HG02759 (cell line): ENCODE results near the gene BSPRY.
"Not testable (repeated sequence)": the region's sequence is repeated elsewhere in the genome, so short reads cannot be mapped to it uniquely, and the experiment has no call there.

ENCODE experiments used
- ATAC-seq: cut with Tn5 transposase; IDR thresholded peaks from one replicate; pipeline ENCODE4 v1.9.1; 2021; ENCODE audit warnings: mild to moderate bottlenecking, moderate library complexity; ENCODE audit not compliant: unreplicated experiment

Gene BSPRY

DNA sequence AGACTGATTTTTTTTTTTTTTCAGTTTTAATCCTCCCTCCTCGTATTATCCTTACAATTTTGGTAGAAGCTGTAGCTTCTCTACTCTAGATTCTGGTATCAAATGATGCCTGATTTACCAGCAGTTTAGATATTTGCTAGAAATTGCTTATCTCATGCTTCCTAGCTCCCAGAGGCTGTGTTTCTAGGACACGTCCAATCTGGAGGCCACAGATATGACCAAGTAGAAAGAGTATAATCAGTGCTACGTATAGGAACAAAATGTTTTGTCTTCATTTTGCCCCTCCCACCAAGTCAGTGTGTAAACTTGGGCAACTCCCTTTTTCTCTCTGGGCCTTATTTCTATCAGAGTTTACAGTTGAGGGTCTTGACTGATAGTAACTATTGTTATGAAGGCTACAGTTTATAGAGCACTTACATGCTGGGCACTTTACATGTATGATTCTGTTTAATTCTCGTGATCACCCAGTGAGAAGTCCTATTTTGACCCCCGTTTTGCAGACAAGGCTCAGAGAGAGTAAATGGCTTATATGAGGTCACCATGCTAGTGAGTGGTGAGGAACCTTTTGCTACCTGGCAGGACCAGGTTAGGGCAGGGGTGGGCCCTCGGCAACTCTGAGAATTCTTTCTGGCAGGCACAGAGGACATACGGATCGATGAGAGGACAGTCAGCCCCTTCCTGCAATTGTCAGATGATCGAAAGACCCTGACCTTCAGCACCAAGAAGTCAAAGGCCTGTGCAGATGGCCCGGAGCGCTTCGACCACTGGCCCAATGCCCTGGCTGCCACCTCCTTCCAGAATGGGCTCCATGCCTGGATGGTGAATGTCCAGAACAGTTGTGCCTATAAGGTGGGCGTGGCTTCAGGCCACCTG, 19.9 kb downstream of the BSPRY start:
- no peak for ATAC-seq

DNA sequence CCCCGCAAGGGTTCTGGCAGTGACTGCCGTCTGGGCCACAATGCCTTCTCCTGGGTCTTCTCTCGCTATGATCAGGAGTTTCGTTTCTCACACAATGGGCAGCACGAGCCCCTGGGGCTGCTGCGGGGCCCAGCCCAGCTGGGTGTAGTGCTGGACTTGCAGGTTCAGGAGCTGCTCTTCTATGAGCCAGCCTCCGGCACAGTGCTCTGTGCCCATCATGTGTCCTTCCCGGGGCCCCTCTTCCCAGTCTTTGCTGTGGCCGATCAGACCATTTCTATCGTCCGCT, 20.5 kb downstream of the BSPRY start:
- ATAC-seq, result no peak

DNA sequence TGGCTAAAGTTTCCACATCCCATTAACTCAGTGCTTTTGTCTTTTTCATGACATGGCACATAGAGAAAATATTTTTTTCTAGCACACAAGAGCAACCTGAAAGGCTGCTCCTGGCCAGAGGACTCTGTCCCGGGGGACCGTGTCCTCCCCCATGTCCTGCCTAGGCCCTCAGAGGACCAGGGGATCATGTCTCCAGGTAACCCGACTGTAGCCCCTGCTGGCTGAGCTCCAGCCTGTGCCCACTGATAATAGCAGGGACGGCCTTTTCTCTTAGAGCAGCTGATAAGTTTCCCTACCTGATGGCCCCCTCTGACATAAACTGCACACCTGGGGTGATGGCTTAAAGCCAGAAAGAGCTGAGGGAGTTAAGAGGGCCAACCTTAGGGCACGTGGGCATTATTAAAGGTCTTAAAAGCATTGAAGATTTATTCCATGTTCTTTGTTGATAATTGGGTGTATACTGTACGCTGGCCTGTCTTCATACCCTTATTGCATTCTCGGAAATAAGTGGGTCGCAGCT, 21.5 kb downstream of the BSPRY start:
- no peak for ATAC-seq

DNA sequence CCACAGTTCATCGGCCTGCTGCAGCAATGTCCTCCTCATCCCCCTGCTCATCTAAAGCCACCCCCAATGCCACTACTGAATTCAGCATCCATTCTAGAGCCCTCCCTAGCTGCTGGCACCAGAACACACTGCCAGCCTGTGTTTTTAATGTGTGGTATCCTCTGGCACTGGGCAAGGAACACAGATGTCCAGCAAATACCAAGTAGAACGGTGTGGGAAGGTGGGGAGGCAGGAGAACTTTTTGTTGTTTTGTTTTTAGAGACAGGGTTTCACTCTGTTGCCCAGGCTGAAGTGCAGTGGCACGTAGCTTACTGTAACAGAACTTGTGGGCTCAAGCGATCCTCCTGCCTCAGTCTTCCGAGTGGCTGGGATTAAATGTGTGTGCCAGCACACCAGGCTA, 22.7 kb downstream of the BSPRY start:
- no peak for ATAC-seq

DNA sequence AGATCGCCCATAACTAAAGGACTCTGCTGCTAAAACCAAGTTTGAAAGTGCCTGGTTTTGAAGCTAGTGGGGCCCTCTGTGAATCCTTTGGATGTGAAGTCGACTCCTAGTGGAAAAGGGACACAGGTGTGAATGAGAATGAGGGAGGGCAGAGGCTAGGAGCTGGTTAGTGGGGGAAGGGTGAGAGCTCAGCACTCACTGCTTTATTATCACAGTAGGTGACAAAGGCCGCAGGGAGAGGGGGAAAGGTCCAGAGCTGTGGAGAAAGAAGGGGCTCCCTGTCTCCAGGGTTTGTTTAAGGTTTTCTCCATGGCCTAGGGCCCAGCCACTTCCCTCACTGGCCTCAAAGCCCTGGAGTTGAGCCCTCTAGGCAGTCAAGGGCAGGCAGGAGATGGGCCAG, 23.9 kb downstream of the BSPRY start:
- no peak for ATAC-seq

DNA sequence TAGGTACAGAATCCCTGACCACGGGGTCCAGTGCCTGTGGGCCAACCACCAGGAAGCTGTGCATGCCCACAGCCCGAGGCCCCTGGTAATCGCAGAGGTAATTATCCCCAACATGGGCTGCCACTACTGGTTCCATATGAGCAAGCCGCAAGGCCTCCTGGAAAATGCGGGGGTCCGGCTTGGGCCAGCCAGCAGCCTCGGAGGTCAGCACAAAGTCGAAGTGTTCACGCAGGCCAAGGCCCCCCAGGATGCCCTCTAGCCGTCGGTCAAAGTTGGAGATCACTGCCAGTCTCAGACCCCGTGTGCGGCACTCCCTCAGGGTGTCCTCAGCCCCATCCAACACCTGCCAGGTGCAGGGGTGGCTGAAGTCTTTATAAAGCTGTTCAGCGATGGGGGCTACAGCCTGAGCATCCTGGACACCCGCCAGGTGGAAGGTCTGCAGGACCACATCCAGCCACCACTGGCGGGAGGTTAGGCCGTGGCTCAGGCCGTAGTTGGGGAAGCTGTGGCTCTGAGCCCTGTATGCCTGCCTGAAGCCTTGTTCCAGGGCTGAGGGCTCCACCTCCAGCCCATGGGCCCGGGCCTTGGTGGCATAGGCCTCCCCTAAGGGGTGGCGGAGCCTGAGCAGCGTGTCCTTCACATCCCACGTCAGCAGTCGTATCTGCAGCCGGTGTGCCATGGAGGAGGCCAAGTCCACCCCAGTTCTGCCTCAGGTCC, 24.5 kb downstream of the BSPRY start:
- no peak for ATAC-seq

DNA sequence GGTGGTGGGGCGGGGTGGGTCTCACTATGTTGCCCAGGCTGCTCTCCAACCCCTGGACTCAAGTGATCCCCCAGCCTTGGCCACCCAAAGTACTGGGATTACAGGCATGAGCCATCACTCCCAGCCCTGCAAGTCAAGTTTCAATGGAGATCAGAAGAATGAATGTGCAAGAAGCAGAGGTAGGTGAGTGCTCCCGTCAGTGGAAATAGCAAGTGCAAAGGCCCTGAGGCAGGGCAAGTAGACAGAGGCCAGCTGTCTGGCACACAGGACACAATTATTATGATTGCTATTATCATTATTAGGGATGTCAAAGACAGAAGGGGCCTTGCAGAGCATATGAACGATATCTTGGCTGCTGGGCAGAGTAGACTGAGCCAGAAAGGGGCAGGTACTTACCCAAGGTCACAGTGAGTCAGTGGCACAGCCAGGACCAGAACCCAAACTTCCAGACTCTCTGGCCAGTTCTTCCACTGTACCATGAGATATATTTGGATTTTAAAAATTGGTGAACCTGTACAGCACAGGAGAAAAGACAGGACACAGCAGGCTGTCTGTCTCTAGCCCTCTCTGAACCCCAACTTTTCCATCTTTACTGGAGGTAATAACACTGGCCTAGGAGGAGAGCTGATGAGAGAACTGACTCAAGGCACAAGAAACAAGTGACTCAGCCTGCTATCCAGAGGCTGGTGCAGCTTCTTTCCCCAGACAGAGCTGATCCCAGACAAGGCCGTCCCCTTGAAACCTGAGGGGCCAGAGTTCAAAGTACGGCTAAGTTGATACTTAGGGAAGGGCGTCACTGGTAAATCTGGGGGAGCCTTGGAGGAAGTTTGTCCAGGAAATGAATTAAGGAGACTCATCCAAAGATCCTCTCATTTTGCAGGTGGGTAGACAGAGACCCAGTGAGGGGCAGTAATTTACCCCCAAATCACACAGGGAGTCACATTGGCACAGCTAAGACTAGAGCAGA, 26.0 kb downstream of the BSPRY start:
- ATAC-seq, result no peak

DNA sequence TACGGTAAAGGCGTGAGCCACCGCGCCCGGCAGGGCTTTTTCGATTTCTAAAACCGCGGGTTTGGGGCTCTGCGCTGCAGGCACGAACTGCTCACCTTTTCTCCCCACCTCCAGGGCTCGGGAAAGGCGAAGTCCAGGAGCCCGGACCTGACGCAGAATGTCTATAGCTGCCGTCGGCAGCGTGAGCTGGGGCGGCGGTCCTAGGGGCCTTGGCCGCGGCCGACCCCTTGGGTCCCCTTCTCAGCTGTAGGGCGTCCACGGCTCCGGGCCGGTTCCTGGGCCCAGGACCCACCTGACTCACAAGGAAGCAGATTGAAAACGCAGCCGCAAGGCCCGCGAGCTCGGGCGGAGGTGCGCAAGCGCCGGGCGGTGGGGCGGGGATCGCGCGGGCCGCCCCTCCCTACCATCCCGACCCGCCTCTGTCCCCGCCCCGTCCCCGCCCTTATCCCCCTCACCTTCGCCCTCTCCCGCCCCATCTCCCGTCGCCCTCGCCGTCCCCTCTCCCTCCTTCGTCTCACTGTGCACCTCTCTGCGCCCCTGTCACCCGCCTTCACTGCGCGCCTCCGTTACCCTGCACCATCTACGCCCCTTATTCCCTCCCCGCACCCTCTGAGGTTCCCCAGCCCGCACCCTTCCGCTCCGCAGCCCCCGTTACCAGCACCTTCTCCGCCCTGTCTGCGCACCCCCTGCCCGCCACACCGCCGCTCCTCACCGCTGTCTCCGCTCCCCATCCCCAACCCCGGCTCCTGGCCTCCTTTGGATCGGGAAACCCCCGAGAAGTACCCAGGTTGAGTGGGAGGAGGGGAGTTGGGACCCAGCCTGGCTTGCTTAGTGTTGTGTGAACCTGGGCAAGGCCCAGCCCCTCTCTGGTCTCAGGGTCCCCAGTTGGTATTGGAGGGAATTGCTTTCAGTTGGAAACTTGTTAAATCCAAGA, 27.6 kb downstream of the BSPRY start, which contains the start of gene HDHD3:
Gene HDHD3 (minus strand): TSS at position 353 of the 934 bp plus-strand sequence. CDS start 2,632 bp downstream, outside the sequence.
- peak; percentile 87 for ATAC-seq

DNA sequence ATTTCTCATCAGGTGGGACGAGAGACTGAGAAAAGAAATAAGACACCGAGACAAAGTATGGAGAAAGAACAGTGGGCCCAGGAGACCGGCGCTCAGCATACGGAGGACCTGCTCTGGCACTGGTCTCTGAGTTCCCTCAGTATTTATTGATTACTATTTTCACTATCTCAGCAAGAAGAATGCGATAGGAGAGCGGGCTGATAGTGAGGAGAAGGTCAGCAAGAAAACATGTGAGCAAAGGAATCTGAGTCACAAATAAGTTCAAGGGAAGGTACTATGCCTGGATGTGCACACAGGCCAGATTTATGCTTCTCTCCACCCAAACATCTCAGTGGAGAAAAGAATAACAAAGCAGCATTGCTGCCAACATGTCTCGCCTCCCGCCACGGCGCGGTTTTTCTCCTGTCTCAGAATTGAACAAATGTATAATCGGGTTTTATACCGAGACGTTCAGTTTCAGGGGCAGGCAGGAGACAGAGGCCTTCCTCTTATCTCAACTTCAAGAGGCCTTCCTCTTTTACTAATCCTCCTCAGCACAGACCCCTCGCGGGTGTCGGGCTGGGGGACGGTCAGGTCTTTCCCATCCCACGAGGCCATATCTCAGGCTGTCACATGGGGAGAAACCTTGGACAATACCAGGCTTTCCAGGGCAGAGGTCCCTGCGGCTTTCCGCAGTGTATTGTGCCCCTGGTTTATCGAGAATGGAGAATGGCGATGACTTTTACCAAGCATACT, 29.9 kb downstream of the BSPRY start:
- ATAC-seq, result not testable (repeated sequence)

DNA sequence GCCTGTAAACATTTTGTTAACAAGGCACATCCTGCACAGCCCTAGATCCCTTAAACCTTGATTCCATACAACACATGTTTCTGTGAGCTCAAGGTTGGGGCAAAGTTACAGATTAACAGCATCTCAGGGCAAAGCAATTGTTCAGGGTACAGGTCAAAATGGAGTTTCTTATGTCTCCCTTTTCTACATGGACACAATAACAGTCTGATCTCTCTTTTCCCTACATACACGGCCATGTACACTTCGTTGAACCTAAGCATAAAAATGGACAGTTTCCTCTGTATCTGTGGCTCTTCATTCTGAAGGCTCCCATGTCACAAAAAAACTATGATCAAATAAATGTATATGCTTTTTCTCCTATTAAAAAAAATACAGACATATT, 30.5 kb downstream of the BSPRY start:
- not testable (repeated sequence) for ATAC-seq

DNA sequence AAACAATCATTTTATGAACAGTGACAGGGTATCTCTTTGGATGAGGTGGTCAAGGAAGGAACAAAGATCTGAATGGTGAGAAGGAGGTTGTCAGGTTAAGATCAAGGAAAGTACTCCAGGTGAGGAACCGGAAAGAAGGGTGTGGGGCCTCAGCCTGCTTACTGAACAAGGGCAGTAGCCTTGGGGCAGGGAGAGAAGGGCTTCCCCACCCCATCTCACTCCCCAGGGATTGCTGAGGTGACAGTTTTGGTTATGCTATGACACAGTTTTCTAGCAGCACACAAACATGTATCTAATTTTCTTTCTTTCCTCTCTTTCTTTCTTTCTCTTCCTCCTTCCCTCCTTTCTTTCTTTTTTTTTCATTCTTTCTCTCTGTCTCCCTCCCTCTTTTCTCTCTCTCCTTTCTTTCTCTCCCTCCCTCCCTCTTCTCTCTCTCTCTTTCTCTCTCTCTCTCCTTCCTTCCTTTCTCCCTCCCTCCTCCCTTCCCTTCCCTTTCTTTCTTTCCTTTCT, 31.6 kb downstream of the BSPRY start:
- ATAC-seq, result peak; percentile 55

DNA sequence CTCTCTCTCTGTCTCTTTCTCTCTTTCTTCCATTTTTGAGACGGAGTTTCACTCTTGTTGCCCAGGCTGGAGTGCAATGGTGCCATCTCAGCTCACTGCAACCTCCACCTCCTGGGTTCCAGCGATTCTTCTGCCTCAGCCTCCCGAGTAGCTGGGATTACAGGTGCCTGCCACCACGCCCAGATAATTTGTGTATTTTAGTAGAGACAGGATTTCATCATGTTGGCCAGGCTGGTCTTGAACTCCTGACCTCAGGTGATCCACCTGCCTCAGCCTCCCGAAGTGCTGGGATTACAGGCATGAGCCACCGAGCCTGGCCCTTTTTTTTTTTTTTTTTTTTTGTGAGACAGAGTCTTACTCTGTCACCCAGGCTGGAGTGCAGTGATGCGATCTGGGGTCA, 32.1 kb downstream of the BSPRY start:
- not testable (repeated sequence) for ATAC-seq

DNA sequence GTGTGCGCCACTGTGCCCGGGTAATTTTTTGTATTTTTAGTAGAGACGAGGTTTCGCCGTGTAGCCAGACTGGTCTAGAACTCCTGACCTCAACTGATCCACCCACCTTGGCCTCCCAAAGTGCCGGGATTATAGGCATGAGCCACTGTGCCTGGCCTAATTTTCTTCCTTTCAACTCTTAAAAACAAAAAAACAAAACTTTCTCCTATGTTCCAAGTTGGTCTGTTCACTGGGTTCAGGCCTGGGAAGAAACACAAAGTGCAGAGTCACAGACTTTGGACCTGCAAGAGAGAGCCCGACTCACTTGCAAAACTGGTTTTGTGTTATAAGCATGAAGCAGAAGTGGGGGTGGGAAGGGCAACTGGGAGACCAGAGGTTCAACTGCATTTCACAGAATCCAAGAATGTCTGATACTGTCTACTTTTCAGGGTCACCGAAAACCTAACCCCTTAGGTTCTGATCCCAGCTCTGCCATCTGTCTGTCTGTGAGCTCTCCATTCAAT, 32.6 kb downstream of the BSPRY start:
- ATAC-seq, result no peak

DNA sequence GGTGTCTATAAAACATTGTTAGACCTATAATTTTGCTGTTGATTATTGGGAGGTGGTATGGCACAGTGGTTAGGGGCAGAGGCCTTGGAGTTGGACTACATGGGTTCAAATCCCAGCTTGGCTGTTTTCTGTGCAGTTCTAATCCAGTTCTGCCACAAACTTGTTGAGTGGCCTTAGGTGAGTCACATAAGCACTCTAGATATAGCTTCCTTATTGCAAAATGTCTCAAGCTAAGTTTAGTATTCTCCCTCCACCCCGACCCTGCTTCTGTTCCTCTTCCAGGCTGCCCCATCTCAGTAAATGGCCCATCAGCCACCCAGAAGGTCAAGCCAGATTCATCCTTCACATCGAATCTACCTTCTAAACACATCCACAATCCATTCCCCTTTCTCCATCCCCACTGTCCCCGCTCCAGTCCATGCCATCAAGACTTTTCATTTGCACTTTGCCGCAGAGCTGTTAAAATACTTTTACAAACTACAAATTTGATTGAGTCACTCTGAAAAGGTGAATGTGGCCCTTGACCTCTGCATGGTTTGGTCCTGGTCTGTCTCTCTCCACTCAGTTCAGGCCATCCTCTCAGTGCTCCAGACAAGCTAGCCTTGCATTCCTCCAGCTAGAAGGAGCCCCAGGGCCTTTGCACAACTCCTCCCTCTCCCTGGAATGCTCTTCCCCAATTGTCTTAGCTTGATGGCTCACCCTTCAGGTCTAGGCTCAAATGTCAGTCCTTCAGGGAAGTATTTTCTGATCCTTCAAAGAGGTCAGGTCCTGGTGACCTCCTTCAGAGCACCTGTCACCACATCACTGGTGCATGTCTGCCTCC, 37.4 kb downstream of the BSPRY start:
- no peak for ATAC-seq

DNA sequence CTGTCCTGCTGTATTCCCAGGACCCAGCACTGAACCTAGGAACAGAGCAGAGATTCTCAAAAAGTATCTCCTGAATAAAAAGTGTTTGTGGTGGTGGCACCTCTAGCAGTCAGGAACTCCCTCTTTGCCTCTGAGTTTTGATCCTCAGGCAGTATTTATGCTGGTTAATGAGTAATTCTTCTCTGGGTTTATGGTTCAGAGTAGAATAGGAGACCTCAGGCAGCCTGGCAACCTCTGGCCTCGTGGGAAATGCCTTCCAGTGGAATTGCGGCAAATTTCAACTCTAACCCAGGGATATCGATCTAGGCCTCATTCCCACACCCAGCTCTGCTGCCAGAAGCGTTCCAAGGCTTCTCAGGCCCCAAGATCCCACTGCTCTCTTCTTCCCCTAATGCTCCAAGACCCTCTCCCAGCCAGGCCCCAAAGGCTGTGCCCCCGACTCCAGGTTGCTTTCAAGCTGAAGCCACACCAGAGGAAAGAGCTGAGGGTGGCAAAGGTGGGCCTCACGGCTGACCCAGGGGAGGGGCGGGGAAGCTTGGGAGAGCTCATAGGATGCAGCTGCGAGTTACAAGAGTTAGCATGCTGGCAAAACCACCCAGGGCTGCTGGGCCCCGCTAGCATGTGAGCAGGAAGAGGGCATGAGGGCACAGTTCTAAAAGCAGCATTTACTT, 38.4 kb downstream of the BSPRY start:
- ATAC-seq, result no peak

DNA sequence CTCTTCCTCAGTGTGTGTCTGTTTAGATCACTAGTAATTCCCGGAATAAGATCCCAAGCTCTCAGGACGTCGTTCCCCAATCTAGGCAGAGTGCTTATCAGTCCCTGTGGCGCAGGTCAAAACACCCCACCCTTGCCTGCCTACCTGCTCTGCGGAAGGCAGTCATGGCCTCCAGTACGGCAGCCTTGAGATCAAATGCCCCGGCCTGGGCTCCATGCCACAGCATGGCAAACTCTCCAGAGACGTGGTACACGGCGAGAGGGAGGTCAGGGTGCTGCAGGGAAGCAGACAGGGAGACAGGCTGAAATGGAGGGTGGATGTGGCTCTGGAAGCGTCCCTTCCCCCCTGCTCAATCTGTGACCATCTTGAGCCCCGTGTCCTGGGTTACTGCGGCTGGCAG, 39.5 kb downstream of the BSPRY start:
- ATAC-seq, result no peak

DNA sequence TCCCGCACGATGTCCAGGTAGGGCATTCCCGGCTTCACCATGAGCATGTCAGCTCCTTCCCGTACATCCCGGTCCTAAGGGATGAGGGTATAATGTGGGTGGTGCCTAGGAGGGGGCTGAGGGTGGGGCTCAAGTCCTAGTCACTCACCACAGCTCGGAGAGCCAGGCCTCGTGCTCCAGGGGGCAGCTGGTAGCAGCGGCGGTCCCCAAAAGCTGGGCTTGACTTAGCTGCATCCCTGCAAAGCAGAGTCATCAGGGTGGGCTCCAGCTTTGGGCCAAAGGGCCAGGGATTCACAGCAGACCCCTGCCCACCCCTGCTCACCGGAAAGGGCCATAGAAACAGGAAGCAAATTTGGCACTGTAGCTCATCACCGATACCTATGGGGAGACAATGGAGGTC, 40.1 kb downstream of the BSPRY start:
- ATAC-seq, result no peak
